Colonic mucosa (tissue), 4 donors: ENCODE data around the gene ARHGDIB. TPM values are rescaled to one million over a fixed set of nuclear protein-coding genes. Genes with fewer than 3 reads are reported as not detected.

Experiments
- DNase-seq: peaks from one replicate; pipeline ENCODE4 v3.0.0-alpha.2; 2020
- H3K27ac ChIP-seq: fragments of 200-600 bp; one replicate; pipeline ENCODE4 v1.8.0; 2021
- H3K27me3 ChIP-seq: fragments of 200-600 bp; one replicate; pipeline ENCODE4 v1.8.0; 2021
- H3K36me3 ChIP-seq: fragments of 200-600 bp; one replicate; pipeline ENCODE4 v1.8.0; 2021
- H3K4me1 ChIP-seq: fragments of 200-600 bp; one replicate; pipeline ENCODE4 v1.8.0; 2021; ENCODE audit warnings: mild to moderate bottlenecking
- H3K4me3 ChIP-seq: fragments of 200-600 bp; one replicate; pipeline ENCODE4 v1.8.0; 2021
- H3K9ac ChIP-seq, 2 donors: one replicate each; pipeline ENCODE4 v1.7.0; 2013; ENCODE audit warnings: control low read depth in 2 of 2, low read depth in 2 of 2, low read length in 2 of 2
- H3K9me3 ChIP-seq: fragments of 200-600 bp; one replicate; pipeline ENCODE4 v1.8.0; 2021
- CTCF ChIP-seq: fragments of 200-600 bp; IDR thresholded peaks from one replicate; pipeline ENCODE4 v1.8.0; 2022; ENCODE audit warnings: antibody characterized with exemption, mild to moderate bottlenecking
- intact Hi-C: fragments of 100-400 bp; cut with DNase I; formaldehyde crosslinking; loops from one replicate; pipeline ENCODE4 v1.14.1; 2022
- total RNA-seq, 2 donors: library from RNA; stranded (reverse); fragmentation: NEBNext Ultra II Directional in 1 of 2; extraction: Animal tissue kit (Norgen Biotek cat#: 25700) in 1 of 2; gene quantifications; one replicate each; pipeline ENCODE4 v1.2.1, GENCODE V29; 2021
- donor health status: healthy.
- donor health status: DM: no; HTN: no; CAD: no.
- donor health status: DM: no; HTN: no; CAD: no.

Gene ARHGDIB
- total RNA-seq, 2 donors from 2014 or later = 21.5 to 40.8 TPM

- H3K9me3 ChIP-seq = no peaks in the 10 kb centered on the region
- intact Hi-C loops = no loop called here
- no peak overlapping the region for H3K9ac ChIP-seq
- DNase-seq = no peak
- H3K27ac ChIP-seq = no peak overlapping the region
- H3K36me3 ChIP-seq = no peaks in the 10 kb centered on the region
- TF ChIP-seq CTCF = no peak
- no peaks in the 10 kb centered on the region for H3K27me3 ChIP-seq
- no peaks in the 10 kb centered on the region for H3K4me1 ChIP-seq
- H3K4me3 ChIP-seq = no peak overlapping the region
These were observed 29.7 kb upstream of the ARHGDIB start for GRCh38 chr12:14991069-14991468.

- Histone ChIP-seq H3K4me1 (no peaks in the 10 kb centered on the region), H3K4me3 (no peak overlapping the region), H3K9me3 (no peaks in the 10 kb centered on the region), H3K36me3 (no peaks in the 10 kb centered on the region), H3K27ac (no peak overlapping the region), H3K9ac (no peak overlapping the region), H3K27me3 (no peaks in the 10 kb centered on the region)
- intact Hi-C loops = no loop called here
- TF ChIP-seq CTCF = no peak
- DNase-seq = no peak
These were observed 28.4 kb upstream of the ARHGDIB start for GRCh38 chr12:14989790-14990189.

GRCh38 chr12:14988035-14988434, 26.6 kb upstream of the ARHGDIB start:
- intact Hi-C loops = no loop called here
- no peaks in the 10 kb centered on the region for H3K27me3 ChIP-seq
- H3K4me1 ChIP-seq = no peaks in the 10 kb centered on the region
- no peak for TF ChIP-seq CTCF
- H3K9ac ChIP-seq = no peak overlapping the region
- no peaks in the 10 kb centered on the region for H3K36me3 ChIP-seq
- H3K4me3 ChIP-seq = no peak overlapping the region
- H3K27ac ChIP-seq = no peak overlapping the region
- no peak for DNase-seq
- H3K9me3 ChIP-seq = no peaks in the 10 kb centered on the region

- H3K36me3 ChIP-seq = no peaks in the 10 kb centered on the region
- H3K27me3 ChIP-seq = no peaks in the 10 kb centered on the region
- no peaks in the 10 kb centered on the region for H3K4me1 ChIP-seq
- H3K9ac ChIP-seq = no peak overlapping the region
- H3K9me3 ChIP-seq = no peaks in the 10 kb centered on the region
- H3K27ac ChIP-seq = no peak overlapping the region
- TF ChIP-seq CTCF = no peak
- no peak overlapping the region for H3K4me3 ChIP-seq
- intact Hi-C loops = no loop called here
- no peak for DNase-seq
These were observed 25.0 kb upstream of the ARHGDIB start for GRCh38 chr12:14986449-14986848.

GRCh38 chr12:14984766-14985285, 23.4 kb upstream of the ARHGDIB start:
- Histone ChIP-seq H3K4me3 (no peak overlapping the region), H3K4me1 (no peaks in the 10 kb centered on the region), H3K36me3 (no peaks in the 10 kb centered on the region), H3K9ac (no peak overlapping the region), H3K9me3 (no peaks in the 10 kb centered on the region), H3K27ac (no peak overlapping the region), H3K27me3 (no peaks in the 10 kb centered on the region)
- intact Hi-C loops = no loop called here
- no peak for TF ChIP-seq CTCF
- DNase-seq = no peak
